Astrocyte of the spinal cord (primary cell): ENCODE measurements around the gene GRID2.

Source experiments
- DNase-seq: peaks from one replicate; pipeline ENCODE4 v3.0.0; 2011; ENCODE audit warnings: low read depth, low spot score
- H3K4me3 ChIP-seq: 2 replicates; pipeline ENCODE4 v1.5.1; 2011; ENCODE audit warnings: low read depth, mild to moderate bottlenecking, low read length, moderate library complexity
- in situ Hi-C: cut with HindIII; loops from 2 replicates; pipeline ENCODE4 v1.10.0; 2017; ENCODE audit warnings: low sequenced_read_pairs
- TF ChIP-seq, protein P1 (sequence below): IDR thresholded peaks from 2 replicates; pipeline ENCODE4 v1.5.1; 2012; ENCODE audit warnings: low read depth, mild to moderate bottlenecking, low read length, inconsistent platforms

Gene GRID2

DNA sequence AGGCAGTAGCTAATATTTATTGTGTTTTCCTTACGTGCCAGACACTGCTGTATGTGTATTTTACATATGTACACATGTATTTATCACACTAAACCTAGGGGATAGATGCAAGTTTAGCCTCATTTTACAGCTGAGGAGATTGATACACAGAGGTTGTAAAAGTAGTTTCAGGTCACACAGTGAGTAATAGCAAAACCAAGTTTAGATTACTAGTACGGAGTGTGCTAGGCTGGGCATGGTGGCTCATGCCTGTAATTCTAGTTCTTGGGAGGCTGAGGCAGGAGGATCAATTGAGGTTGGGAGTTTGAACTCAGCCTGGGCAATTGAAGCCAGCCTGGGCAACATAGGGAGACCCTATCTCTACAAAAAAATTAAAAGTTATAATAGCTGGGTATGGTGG, 823.7 kb downstream of the GRID2 start:
- in situ Hi-C loops = no loop called here
- DNase-seq = no peak
- no peak overlapping the region for H3K4me3 ChIP-seq
- TF ChIP-seq, protein P1, sequence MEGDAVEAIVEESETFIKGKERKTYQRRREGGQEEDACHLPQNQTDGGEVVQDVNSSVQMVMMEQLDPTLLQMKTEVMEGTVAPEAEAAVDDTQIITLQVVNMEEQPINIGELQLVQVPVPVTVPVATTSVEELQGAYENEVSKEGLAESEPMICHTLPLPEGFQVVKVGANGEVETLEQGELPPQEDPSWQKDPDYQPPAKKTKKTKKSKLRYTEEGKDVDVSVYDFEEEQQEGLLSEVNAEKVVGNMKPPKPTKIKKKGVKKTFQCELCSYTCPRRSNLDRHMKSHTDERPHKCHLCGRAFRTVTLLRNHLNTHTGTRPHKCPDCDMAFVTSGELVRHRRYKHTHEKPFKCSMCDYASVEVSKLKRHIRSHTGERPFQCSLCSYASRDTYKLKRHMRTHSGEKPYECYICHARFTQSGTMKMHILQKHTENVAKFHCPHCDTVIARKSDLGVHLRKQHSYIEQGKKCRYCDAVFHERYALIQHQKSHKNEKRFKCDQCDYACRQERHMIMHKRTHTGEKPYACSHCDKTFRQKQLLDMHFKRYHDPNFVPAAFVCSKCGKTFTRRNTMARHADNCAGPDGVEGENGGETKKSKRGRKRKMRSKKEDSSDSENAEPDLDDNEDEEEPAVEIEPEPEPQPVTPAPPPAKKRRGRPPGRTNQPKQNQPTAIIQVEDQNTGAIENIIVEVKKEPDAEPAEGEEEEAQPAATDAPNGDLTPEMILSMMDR = no peak

DNA sequence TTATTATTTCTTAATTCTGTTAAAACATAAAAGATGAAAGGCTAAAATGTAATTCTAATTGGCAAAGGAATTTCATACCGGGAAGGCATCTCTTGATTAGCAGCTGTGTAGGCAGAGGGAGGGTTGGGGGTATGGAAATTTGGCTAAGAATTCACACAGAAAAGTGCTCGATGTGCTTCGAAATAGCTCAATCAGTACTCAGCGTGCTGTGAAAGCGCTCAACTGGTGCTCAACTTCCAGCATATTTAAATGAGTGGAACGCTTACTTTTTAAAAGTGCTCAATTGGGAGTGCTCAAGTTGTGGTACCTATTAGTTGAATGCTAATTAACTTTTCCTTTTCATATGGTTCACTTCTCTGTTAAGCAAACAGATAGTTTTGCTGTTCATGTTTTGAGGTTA, 828.9 kb downstream of the GRID2 start:
- H3K4me3 ChIP-seq = no peak overlapping the region
- in situ Hi-C loops = no loop called here
- no peak for DNase-seq
- TF ChIP-seq, protein P1 = no peak

DNA sequence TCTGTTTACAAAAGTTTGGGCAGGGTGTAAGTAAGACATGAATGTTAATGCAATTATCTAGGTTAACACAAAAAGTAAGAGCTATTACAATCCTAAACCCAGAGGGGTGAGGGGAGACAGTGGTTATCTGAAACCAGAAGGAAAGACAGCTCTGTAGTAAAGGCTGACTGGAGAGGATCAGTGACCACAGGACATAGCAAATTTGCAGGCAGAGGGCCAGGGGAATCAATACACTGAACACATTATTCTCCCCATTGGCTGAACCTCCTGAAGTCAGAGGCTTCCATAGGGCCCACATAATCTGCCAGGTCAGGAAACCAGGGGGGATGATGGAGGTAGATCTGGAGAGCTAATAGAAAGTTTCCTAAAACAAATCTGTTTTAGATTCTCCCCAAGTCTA, 835.4 kb downstream of the GRID2 start:
- in situ Hi-C loops = no loop called here
- no peak overlapping the region for H3K4me3 ChIP-seq
- DNase-seq = no peak
- TF ChIP-seq, protein P1 = no peak

DNA sequence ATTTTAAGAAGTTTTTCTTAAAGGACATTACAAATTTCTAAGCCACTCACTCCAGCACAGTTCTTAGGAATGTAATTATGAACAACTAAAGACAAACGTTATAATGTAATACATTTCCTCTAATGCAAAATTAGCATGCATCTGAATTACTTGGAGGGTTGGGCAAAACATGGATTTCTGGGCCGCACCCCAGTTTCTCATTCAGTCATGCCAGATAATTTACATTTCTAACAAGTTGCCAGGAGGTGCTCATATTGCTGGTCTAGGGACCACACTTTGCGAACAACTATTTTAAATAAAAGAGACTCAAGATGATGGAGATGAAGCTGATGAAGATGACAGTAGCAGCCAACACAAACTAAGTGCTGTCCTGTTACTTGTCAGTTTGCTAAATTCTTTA, 840.1 kb downstream of the GRID2 start:
- TF ChIP-seq, protein P1 = no peak
- no peak overlapping the region for H3K4me3 ChIP-seq
- in situ Hi-C loops = no loop called here
- DNase-seq = no peak

DNA sequence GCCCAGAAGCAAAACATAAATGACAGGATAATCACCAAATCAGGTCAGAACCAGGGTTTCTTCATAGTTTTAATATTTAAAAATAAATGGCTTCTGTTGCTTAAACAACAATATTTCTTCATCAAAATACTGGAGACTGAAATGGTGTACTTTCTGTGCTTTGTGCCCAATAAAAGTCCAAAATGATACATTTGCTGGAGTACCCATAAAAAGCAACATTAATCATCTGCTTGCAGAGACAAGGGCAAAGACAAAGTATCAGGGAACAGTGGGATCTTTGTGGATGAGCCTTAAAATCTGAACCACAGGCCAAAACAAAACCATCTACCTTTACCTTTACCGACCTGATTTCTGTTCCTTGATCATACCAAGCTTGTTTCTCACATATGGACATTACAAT, 840.9 kb downstream of the GRID2 start:
- TF ChIP-seq, protein P1 = no peak
- in situ Hi-C loops = no loop called here
- no peak overlapping the region for H3K4me3 ChIP-seq
- DNase-seq = no peak

DNA sequence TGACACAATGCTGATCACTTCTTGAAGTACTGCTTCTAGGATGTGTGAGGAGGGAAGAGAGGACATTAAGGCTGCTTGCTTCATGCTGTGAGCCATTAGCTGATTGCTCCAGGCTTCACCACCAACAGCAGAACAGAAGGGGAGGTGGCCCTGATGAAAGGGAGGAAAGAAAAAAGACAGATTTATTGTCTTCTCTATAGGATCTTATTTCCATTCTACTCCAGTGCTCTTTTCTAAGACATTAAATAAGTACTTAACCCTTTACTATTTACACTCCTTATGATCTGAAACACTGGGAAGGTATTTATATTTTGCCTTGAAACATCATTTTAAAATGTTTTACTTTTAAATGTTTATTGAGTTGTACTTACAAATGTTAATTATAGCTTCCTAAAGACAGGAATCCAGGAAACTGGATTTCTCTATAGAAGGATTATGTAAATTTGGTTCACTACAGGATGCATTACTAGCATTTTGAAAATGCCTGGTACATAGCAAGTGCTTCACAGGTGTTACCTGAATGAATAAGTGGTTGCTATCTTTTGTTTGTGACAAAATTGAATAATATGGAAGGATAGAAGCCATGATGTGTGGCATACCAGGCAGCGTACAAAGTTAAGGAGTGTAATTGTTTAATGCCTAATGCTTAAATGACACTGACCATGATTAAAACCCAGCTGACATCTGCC, 843.9 kb downstream of the GRID2 start:
- TF ChIP-seq, protein P1 = no peak
- no peak for DNase-seq
- in situ Hi-C loops = no loop called here
- no peak overlapping the region for H3K4me3 ChIP-seq
